A549 (cell line): Measurements from ENCODE around the gene ARHGEF11.

ENCODE experiments used
- CTCF ChIP-seq: fragments of >200 bp; sonication (Bioruptor Twin); formaldehyde crosslinking; IDR thresholded peaks from 3 replicates; pipeline ENCODE4 v1.5.1; 2016
- SMC3 ChIP-seq: fragments of >200 bp; sonication (Bioruptor Twin); formaldehyde crosslinking; IDR thresholded peaks from 3 replicates; pipeline ENCODE4 v1.6.1; 2018; ENCODE audit warnings: inconsistent platforms

- peak; percentile 74 for TF ChIP-seq SMC3
- TF ChIP-seq CTCF = peak; percentile 82
Measured at GRCh38 chr1:156927215-156928042, 118.1 kb downstream of the ARHGEF11 start.
